Neural progenitor cell (in vitro differentiated cells): ENCODE results near the gene HMGN5.

ENCODE experiments used
- EZH2 ChIP-seq: fragments of 200-600 bp; sonication (generic); IDR thresholded peaks from 2 replicates; pipeline ENCODE4 v1.6.1; 2017; ENCODE audit warnings: antibody characterized with exemption, mild to moderate bottlenecking, moderate library complexity
- EZH2phosphoT487 ChIP-seq: fragments of 200-600 bp; sonication (generic); IDR thresholded peaks from 2 replicates; pipeline ENCODE4 v1.6.1; 2017; ENCODE audit warnings: antibody characterized with exemption
- TF ChIP-seq, protein P1 (sequence below): fragments of 200-600 bp; sonication (generic); IDR thresholded peaks from 2 replicates; pipeline ENCODE4 v1.5.1; 2017; ENCODE audit warnings: antibody characterized with exemption, mild to moderate bottlenecking

DNA sequence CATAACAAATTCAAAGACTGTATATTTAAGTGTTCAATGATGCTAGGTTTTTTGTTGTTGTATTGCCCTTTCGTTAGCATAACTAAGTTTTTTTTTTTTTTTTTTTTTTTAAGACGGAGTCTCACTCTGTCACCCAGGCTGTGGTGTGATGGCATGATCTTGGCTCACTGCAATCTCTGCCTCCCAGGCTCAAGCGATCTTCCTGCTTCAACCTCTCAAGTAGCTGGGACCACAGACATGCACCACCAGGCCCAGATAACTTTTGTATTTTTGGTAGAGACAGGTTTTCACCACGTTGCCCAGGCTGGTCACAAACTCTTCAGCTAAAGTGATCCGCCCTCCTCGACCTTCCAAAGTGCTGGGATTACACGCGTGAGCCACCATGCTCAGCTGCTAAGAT is 7.2 kb upstream of the HMGN5 start:
- TF ChIP-seq, protein P1, sequence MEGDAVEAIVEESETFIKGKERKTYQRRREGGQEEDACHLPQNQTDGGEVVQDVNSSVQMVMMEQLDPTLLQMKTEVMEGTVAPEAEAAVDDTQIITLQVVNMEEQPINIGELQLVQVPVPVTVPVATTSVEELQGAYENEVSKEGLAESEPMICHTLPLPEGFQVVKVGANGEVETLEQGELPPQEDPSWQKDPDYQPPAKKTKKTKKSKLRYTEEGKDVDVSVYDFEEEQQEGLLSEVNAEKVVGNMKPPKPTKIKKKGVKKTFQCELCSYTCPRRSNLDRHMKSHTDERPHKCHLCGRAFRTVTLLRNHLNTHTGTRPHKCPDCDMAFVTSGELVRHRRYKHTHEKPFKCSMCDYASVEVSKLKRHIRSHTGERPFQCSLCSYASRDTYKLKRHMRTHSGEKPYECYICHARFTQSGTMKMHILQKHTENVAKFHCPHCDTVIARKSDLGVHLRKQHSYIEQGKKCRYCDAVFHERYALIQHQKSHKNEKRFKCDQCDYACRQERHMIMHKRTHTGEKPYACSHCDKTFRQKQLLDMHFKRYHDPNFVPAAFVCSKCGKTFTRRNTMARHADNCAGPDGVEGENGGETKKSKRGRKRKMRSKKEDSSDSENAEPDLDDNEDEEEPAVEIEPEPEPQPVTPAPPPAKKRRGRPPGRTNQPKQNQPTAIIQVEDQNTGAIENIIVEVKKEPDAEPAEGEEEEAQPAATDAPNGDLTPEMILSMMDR: no peak
- TF ChIP-seq EZH2phosphoT487 (no peak), EZH2 (no peak)
